K562 (cell line): ENCODE data around the gene ECE2. TPM values are rescaled to one million over a fixed set of nuclear protein-coding genes. Genes with fewer than 3 reads are reported as not detected.
A peak's percentile ranks its signal among the peaks of the same experiment; 100 is the strongest.

Source experiments
- BCL6 ChIP-seq: fragments of 250-450 bp; sonication (Bioruptor Pico); IDR thresholded peaks from 2 replicates; pipeline ENCODE4 v1.4.0; 2020
- CEBPZ ChIP-seq: fragments of 150-350 bp; IDR thresholded peaks from 2 replicates; pipeline ENCODE4 v1.6.1; 2014; ENCODE audit warnings: low read depth, mild to moderate bottlenecking, low read length, borderline replicate concordance
- CHD1 ChIP-seq: fragments of 200-600 bp; sonication (generic); IDR thresholded peaks from one replicate; pipeline ENCODE4 v1.6.1; 2012; ENCODE audit warnings: mild to moderate bottlenecking, moderate library complexity, low read length, inconsistent platforms
- CTBP1 ChIP-seq: fragments of 450-650 bp; IDR thresholded peaks from 2 replicates; pipeline ENCODE4 v1.6.1; 2016; ENCODE audit warnings: borderline replicate concordance
- ERF ChIP-seq: fragments of 450-650 bp; formaldehyde crosslinking; IDR thresholded peaks from 2 replicates; pipeline ENCODE4 v1.4.0; 2020; ENCODE audit warnings: mild to moderate bottlenecking, mixed read lengths
- FOXK1 ChIP-seq: sonication (generic); formaldehyde crosslinking; IDR thresholded peaks from 2 replicates; pipeline ENCODE4 v1.8.0; 2022; ENCODE audit warnings: missing genetic modification reagents, mild to moderate bottlenecking, borderline replicate concordance
- GATA2 ChIP-seq: sonication (generic); formaldehyde crosslinking; IDR thresholded peaks from 2 replicates; pipeline ENCODE4 v1.4.0; 2020; ENCODE audit warnings: mild to moderate bottlenecking, missing genetic modification reagents
- GTF2E2 ChIP-seq: fragments of 200-800 bp; sonication (Bioruptor generic); IDR thresholded peaks from 2 replicates; pipeline ENCODE4 v1.6.1; 2016; ENCODE audit warnings: missing genetic modification characterization, missing compliant biosample characterization
- HDAC6 ChIP-seq: IDR thresholded peaks from 2 replicates; pipeline ENCODE4 v1.6.1; 2012; ENCODE audit warnings: low read depth, mild to moderate bottlenecking, control low read depth, inconsistent platforms, low read length, moderate library complexity
- MNT ChIP-seq, 2 experiments: fragments of 450-650 bp; conservative IDR thresholded peaks; 2 replicates each; pipeline ENCODE4 v1.6.1; 2017; ENCODE audit warnings: mild to moderate bottlenecking in 2 of 2, moderate library complexity in 2 of 2
- PHF21A ChIP-seq: fragments of 450-650 bp; IDR thresholded peaks from 2 replicates; pipeline ENCODE4 v1.6.1; 2017; ENCODE audit warnings: low read depth, borderline replicate concordance
- SMAD1 ChIP-seq: fragments of 150-350 bp; IDR thresholded peaks from 2 replicates; pipeline ENCODE4 v1.6.1; 2014; ENCODE audit warnings: low read length, low read depth; ENCODE audit not compliant: partially characterized antibody
- SRF ChIP-seq, 2 experiments: fragments of 250-450, 450-650 bp in 1 of 2; sonication (Bioruptor Pico) in 1 of 2; sonication (generic) in 1 of 2; formaldehyde crosslinking; IDR thresholded peaks; 2 replicates each; pipeline versions ENCODE4 v1.5.0 to v1.5.1; 2020 to 2022; ENCODE audit warnings: mild to moderate bottlenecking in 1 of 2, missing genetic modification reagents in 1 of 2
- TBP ChIP-seq: optimal IDR thresholded peaks from 2 replicates; pipeline ENCODE3; 2011; ENCODE audit warnings: low read depth, low read length, improper control_type of control experiment
- TSHZ1 ChIP-seq: fragments of 250-450 bp; sonication (Bioruptor Pico); IDR thresholded peaks from 2 replicates; pipeline ENCODE4 v1.4.0; 2020; ENCODE audit warnings: mild to moderate bottlenecking, moderate library complexity
- ZNF282 ChIP-seq: sonication (generic); formaldehyde crosslinking; IDR thresholded peaks from 2 replicates; pipeline ENCODE4 v1.8.1; 2023; ENCODE audit warnings: missing genetic modification reagents
- ZNF3 ChIP-seq: fragments of 250-450 bp; sonication (Bioruptor Pico); IDR thresholded peaks from 2 replicates; pipeline ENCODE4 v1.5.0; 2021; ENCODE audit warnings: mild to moderate bottlenecking, moderate library complexity
- polyA plus RNA-seq, 8 experiments: library from polyadenylated mRNA; depleted of rRNA in 4 of 8; stranded (reverse) in 5 of 8; unstranded in 3 of 8; fragments of >200 nt; fragmentation: Nextera tagmentation in 2 of 8; fragmentation: Illumina TruSeq in 1 of 8; extraction: Ambion mirVana in 2 of 8; extraction: Trizol in 1 of 8; gene quantifications; 2 replicates each; pipeline versions ENCODE4 v1.2.1 to v1.2.3, GENCODE V29; 2011 to 2014; ENCODE audit warnings: inconsistent platforms in 1 of 8, missing spikeins in 1 of 8
- total RNA-seq, 7 experiments: library from RNA; depleted of rRNA in 6 of 7; stranded (reverse); fragments of >200 nt in 6 of 7; fragmentation: Illumina TruSeq in 2 of 7; extraction: Trizol in 2 of 7; gene quantifications; 2 replicates each; pipeline versions ENCODE4 v1.2.1 to v1.2.3, GENCODE V29; 2011 to 2021; ENCODE audit warnings: low replicate concordance in 1 of 7
- TF ChIP-seq, protein P1 (sequence below): fragments of 200-800 bp; sonication (Bioruptor generic); IDR thresholded peaks from 2 replicates; pipeline ENCODE4 v1.6.1; 2017; ENCODE audit warnings: missing genetic modification characterization, missing compliant biosample characterization

The ECE2 gene
- total and polyA plus RNA-seq, 9 of the 15 experiments (the other 6 are each of a cell fraction or from before 2014, with no cell fraction given): not detected

GRCh38 chr3:184334470-184335158 is 58.8 kb downstream of the ECE2 start (continued):
- no peak for TF ChIP-seq SMAD1
- TF ChIP-seq TSHZ1 (CRISPR knock-in tag): no peak
- peak; percentile 87 for TF ChIP-seq GATA2
- no peak for TF ChIP-seq CEBPZ
- no peak for TF ChIP-seq TBP
- TF ChIP-seq GTF2E2 (tag): no peak
- no peak for TF ChIP-seq FOXK1 (CRISPR knock-in tag)
- TF ChIP-seq HDAC6: no peak
- TF ChIP-seq CTBP1: peak; percentile 72; the same call in 1 of the 2 replicates
- TF ChIP-seq, protein P1, sequence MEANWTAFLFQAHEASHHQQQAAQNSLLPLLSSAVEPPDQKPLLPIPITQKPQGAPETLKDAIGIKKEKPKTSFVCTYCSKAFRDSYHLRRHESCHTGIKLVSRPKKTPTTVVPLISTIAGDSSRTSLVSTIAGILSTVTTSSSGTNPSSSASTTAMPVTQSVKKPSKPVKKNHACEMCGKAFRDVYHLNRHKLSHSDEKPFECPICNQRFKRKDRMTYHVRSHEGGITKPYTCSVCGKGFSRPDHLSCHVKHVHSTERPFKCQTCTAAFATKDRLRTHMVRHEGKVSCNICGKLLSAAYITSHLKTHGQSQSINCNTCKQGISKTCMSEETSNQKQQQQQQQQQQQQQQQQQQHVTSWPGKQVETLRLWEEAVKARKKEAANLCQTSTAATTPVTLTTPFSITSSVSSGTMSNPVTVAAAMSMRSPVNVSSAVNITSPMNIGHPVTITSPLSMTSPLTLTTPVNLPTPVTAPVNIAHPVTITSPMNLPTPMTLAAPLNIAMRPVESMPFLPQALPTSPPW (CRISPR knock-in tag): no peak; the same call in 1 of the 2 replicates
- TF ChIP-seq BCL6 (CRISPR knock-in tag): no peak
- TF ChIP-seq SRF (CRISPR knock-in tag; IDR thresholded peaks at IDR 0.05): no peak
- no peak for TF ChIP-seq PHF21A
- no peak for TF ChIP-seq CHD1
- no peak for TF ChIP-seq ZNF282 (CRISPR knock-in tag)
- TF ChIP-seq ZNF3: no peak
- 0 out of 4 replicates have a peak, but pooled peaks of 1 of the 2 experiments have one; percentile 30 for TF ChIP-seq MNT (conservative IDR thresholded peaks at IDR 0.05)
- no peak for TF ChIP-seq ERF (CRISPR knock-in tag)
